Nephron progenitor cell (in vitro differentiated cells): ENCODE measurements around the gene PDSS1.

ENCODE experiments used
- DNase-seq: peaks from one replicate; pipeline ENCODE4 v3.0.0; 2021
- H3K27ac Mint-ChIP-seq: 2 replicates; pipeline ENCODE4 v1.8.0; 2021; ENCODE audit warnings: mild to moderate bottlenecking, moderate library complexity, mixed read lengths
- H3K27me3 Mint-ChIP-seq: 2 replicates; pipeline ENCODE4 v1.8.0; 2021; ENCODE audit warnings: mild to moderate bottlenecking, low read depth, mixed read lengths; ENCODE audit not compliant: poor library complexity
- H3K36me3 Mint-ChIP-seq: 2 replicates; pipeline ENCODE4 v1.8.0; 2021; ENCODE audit warnings: low read depth, mixed read lengths
- H3K4me1 Mint-ChIP-seq: 2 replicates; pipeline ENCODE4 v1.8.0; 2021; ENCODE audit warnings: mixed read lengths
- H3K4me3 Mint-ChIP-seq: 2 replicates; pipeline ENCODE4 v1.8.0; 2021; ENCODE audit warnings: mild to moderate bottlenecking, moderate library complexity, mixed read lengths
- H3K9me3 Mint-ChIP-seq: 2 replicates; pipeline ENCODE4 v1.8.0; 2021; ENCODE audit warnings: mild to moderate bottlenecking, moderate library complexity, mixed read lengths
- TF ChIP-seq, protein P1 (sequence below): fragments of 200-600 bp; sonication (generic); IDR thresholded peaks from 2 replicates; pipeline ENCODE4 v1.5.0; 2021; ENCODE audit warnings: antibody characterized with exemption

Gene PDSS1

DNA sequence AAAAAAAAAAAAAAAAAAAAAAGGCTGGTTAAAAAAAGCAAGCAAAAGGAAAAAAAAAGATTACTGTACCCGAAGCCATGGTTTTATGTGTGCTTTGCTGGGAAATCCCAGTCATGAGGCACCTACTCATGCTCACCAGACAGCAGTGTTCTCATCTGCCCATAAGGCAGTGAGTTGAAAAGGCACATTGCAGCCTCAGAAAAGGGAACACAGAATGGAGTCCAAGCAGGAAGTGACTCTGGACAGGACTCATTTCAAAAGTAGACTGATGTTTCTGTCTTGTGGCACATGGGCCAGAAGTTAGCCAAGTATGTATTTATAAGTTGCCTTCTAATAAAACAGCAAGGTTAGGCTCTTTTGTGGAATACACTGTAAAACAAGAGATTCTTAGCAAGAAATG is 40.2 kb downstream of the PDSS1 start:
- Mint-ChIP-seq H3K4me1 (peaks cover 19% of the 10 kb centered on the region), H3K9me3 (no peaks in the 10 kb centered on the region), H3K27ac (no peak overlapping the region), H3K27me3 (no peaks in the 10 kb centered on the region), H3K36me3 (peaks cover 57% of the 10 kb centered on the region), H3K4me3 (no peak overlapping the region)
- DNase-seq: no peak
- TF ChIP-seq, protein P1, sequence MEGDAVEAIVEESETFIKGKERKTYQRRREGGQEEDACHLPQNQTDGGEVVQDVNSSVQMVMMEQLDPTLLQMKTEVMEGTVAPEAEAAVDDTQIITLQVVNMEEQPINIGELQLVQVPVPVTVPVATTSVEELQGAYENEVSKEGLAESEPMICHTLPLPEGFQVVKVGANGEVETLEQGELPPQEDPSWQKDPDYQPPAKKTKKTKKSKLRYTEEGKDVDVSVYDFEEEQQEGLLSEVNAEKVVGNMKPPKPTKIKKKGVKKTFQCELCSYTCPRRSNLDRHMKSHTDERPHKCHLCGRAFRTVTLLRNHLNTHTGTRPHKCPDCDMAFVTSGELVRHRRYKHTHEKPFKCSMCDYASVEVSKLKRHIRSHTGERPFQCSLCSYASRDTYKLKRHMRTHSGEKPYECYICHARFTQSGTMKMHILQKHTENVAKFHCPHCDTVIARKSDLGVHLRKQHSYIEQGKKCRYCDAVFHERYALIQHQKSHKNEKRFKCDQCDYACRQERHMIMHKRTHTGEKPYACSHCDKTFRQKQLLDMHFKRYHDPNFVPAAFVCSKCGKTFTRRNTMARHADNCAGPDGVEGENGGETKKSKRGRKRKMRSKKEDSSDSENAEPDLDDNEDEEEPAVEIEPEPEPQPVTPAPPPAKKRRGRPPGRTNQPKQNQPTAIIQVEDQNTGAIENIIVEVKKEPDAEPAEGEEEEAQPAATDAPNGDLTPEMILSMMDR: no peak

DNA sequence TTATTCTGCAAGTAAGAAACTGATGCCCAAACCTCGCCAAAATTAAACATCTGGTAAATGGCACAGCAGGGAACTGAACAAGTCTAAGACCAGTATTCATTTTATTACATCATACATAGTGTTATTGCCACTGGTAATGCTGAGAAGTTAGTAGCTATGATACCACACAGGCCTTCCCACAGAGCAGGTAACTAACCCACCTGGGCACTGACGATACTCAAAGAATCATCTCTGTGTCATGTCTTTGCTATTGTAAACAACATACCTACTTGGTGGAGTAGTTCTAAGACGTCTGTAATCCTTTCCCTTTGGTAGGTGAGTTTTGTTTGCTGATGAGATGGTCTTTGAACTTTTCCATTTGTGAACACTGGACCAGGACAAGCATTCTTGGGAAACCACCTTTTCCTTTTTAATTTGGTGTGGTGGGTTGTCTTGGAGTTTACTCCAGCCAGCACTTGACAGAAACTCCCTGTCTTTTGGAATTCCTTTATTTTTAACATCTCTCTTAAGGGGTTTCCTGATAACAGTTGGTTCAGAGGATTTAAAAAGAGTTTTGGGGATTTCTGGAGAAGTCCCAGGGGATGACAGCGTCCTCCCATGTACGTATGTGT is 40.9 kb downstream of the PDSS1 start:
- TF ChIP-seq, protein P1: no peak
- Mint-ChIP-seq H3K4me1 (peaks cover 17% of the 10 kb centered on the region), H3K9me3 (no peaks in the 10 kb centered on the region), H3K4me3 (no peak overlapping the region), H3K27me3 (no peaks in the 10 kb centered on the region), H3K36me3 (peaks cover 61% of the 10 kb centered on the region), H3K27ac (no peak overlapping the region)
- DNase-seq: no peak

DNA sequence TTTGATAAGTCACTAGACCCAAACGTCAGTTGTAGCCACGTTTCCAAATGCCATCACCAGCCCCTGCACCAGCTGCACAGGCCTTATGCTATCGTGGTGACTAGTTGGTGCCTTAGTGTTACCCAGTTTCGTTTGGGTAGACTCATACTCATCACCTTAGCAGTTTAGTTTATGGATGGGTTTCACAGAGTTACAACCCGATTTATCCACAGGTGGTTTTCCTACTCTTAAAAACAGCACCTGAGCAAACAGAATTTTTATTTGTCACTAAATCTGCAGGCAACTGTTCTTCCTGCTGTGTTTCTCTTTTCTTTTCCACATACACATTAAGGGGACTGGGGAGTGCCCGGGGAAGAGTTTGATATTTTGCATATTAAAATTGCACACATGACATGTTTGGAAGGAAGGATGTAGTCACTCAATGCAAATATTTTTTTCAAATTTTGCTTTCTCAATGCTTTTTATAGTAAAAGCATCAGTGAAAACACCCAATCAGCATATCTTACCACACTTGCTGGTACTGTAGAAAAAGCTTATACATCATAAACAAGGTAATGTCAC is 41.6 kb downstream of the PDSS1 start:
- Mint-ChIP-seq H3K9me3 (no peaks in the 10 kb centered on the region), H3K36me3 (peaks cover 66% of the 10 kb centered on the region), H3K27me3 (no peaks in the 10 kb centered on the region), H3K4me3 (no peak overlapping the region), H3K27ac (no peak overlapping the region), H3K4me1 (peaks cover 12% of the 10 kb centered on the region)
- DNase-seq: no peak
- TF ChIP-seq, protein P1: no peak

DNA sequence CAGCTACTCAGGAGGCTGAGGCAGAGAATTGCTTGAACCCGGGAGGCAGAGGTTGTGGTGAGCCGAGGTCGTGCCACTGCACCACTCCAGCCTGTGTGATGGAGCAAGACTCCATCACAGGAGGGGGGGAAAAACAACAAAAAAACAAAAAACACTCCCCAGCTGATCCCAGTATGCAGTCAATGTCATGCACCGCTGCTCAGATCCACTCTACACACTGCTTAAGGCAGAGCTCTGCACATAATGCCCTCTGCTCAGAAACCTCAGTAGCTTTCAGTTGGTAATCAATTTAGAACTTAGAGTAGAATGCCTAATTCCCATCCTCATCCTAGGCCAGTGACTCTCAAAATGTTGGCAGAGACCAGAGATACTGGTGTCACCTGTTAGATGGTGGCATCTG is 43.9 kb downstream of the PDSS1 start:
- TF ChIP-seq, protein P1: no peak

DNA sequence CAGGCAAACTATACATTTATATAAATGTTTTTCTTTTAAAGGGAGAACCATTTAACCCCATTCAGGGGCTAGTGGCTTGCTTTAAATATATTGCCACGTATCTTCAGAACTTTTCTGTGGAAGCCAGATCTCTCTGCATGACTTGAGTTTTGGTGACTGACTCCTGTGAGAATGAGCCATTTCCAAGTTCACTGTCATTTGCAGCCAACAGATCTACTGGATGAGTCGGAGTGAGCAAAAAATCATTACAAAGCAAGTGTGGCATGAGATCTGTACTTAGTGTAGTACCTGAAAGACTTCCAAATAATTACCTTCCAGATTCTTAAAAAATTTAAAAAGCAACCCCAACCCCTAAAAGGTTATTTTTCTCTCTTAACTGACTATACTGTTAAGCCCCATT is 45.6 kb downstream of the PDSS1 start:
- Mint-ChIP-seq H3K9me3 (no peaks in the 10 kb centered on the region), H3K27me3 (no peaks in the 10 kb centered on the region), H3K27ac (peak overlapping the region; percentile 51), H3K4me1 (no peaks in the 10 kb centered on the region), H3K4me3 (no peak overlapping the region), H3K36me3 (peaks cover 66% of the 10 kb centered on the region)
- DNase-seq: no peak
- TF ChIP-seq, protein P1: no peak

More for the DNA sequence above, 43.9 kb downstream of the PDSS1 start:
- no peaks in the 10 kb centered on the region for H3K27me3 Mint-ChIP-seq
- H3K4me3 Mint-ChIP-seq: no peak overlapping the region
- DNase-seq: no peak
- no peaks in the 10 kb centered on the region for H3K9me3 Mint-ChIP-seq
- H3K36me3 Mint-ChIP-seq: peaks cover 70% of the 10 kb centered on the region
- no peak overlapping the region for H3K27ac Mint-ChIP-seq
- no peaks in the 10 kb centered on the region for H3K4me1 Mint-ChIP-seq

DNA sequence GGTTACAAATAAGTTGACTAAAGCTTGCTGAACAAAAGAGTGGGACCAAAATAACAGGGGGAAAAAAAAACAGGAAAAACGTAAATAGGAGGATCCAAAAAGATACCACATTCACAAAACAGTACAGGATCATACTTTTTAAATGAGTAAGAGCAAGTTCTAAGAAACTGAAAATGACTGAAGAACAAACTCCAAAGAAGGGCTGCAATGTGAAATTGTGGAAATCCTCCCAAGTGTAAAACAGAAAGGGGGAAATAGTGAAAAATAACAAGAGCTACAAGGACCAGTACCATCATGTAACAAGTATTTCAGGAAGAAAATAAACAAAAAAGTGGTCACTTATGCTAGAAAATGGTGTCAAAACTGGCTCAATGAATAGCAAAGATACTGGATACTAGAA is 46.3 kb downstream of the PDSS1 start:
- H3K4me3 Mint-ChIP-seq: no peak overlapping the region

More for the DNA sequence above, 46.3 kb downstream of the PDSS1 start:
- TF ChIP-seq, protein P1: no peak
- peaks cover 67% of the 10 kb centered on the region for H3K36me3 Mint-ChIP-seq
- H3K27me3 Mint-ChIP-seq: no peaks in the 10 kb centered on the region
- no peaks in the 10 kb centered on the region for H3K9me3 Mint-ChIP-seq
- H3K27ac Mint-ChIP-seq: peak overlapping the region; percentile 54
- DNase-seq: no peak
- H3K4me1 Mint-ChIP-seq: no peaks in the 10 kb centered on the region
